ENCODE data around the gene PDE2A. TPM values are rescaled to one million over a fixed set of nuclear protein-coding genes. Genes with fewer than 3 reads are reported as not detected.

The PDE2A gene
- total RNA-seq, 1 donor from 2014 or later, result 3.0 TPM

DNA sequence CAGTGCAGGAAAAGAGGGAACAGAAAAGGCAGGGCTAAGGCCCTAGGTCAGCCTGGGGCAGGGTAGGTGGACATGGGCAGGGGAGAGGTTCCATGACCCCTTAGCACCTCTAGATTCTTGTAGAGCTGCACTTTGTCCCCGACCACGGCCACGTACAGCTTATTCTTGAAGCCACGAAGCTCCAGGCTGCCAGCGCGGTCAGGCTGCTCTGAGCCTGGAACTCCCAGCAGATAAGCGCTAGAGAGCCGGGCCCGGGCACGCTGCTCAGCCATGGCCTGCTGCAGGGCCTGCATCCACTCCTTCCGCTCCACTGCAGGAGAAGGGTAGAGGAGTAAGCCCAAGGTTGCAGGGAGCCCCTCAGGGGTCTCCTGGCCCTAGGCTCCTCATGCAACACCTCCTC lies 36.1 kb upstream of the PDE2A start:
- no peaks in the 10 kb centered on the region for H3K9me3 Mint-ChIP-seq
- no peak overlapping the region for H3K27ac Mint-ChIP-seq (ENCODE audit: unreplicated experiment)
- H3K4me1 Mint-ChIP-seq, result peaks cover 24% of the 10 kb centered on the region
- H3K27me3 Mint-ChIP-seq (ENCODE audit: low read depth), result no peaks in the 10 kb centered on the region
- DNase-seq (ENCODE audit: low read depth, low spot score), result no peak
- TF ChIP-seq, protein P1, sequence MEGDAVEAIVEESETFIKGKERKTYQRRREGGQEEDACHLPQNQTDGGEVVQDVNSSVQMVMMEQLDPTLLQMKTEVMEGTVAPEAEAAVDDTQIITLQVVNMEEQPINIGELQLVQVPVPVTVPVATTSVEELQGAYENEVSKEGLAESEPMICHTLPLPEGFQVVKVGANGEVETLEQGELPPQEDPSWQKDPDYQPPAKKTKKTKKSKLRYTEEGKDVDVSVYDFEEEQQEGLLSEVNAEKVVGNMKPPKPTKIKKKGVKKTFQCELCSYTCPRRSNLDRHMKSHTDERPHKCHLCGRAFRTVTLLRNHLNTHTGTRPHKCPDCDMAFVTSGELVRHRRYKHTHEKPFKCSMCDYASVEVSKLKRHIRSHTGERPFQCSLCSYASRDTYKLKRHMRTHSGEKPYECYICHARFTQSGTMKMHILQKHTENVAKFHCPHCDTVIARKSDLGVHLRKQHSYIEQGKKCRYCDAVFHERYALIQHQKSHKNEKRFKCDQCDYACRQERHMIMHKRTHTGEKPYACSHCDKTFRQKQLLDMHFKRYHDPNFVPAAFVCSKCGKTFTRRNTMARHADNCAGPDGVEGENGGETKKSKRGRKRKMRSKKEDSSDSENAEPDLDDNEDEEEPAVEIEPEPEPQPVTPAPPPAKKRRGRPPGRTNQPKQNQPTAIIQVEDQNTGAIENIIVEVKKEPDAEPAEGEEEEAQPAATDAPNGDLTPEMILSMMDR (conservative IDR thresholded peaks at IDR 0.05), result no peak
- no peak overlapping the region for H3K4me3 Mint-ChIP-seq
- H3K36me3 Mint-ChIP-seq (ENCODE audit: low read depth), result no peaks in the 10 kb centered on the region

DNA sequence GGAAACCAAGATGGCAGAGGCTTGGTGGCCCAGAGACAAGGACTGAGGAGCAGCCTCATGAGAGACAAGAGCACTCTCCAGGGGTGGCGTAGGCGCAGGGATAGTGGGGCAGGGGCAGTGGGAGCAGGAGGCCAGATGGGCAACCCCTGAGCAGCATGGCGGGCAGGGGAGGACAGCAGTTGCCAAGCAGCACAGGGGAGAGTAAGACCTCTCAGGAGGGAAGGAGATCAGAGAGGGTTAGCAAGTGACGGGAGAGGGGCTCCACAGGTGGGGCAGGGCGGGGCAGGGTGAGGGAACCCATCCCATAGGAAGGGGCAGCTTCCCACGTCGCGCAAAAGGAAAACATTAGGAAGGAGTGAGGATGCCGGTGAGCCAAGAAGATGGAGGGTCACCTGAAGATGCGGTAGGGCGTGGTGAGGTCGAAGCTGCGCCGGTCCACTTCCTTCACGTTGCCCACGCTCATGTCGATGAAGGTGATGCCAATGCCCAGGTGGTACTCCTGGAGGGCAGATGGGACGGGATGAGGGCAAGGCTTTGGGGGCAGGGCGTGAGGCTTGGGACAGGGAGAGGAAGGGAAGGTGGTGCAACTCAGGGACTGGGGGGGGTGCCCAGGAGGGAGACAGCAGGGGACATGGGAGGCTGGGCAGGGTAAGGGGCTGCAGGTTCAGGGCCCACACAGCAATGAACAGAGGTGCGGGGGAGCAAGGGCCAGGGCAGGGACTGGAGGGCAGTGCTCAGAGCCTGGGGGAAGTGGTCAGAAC lies 35.4 kb upstream of the PDE2A start:
- H3K36me3 Mint-ChIP-seq (ENCODE audit: low read depth), result no peaks in the 10 kb centered on the region
- DNase-seq (ENCODE audit: low read depth, low spot score), result no peak
- no peaks in the 10 kb centered on the region for H3K9me3 Mint-ChIP-seq
- no peaks in the 10 kb centered on the region for H3K27me3 Mint-ChIP-seq (ENCODE audit: low read depth)
- TF ChIP-seq, protein P1 (conservative IDR thresholded peaks at IDR 0.05), result no peak
- no peak overlapping the region for H3K4me3 Mint-ChIP-seq
- H3K27ac Mint-ChIP-seq (ENCODE audit: unreplicated experiment), result peak overlapping the region; percentile 81
- H3K4me1 Mint-ChIP-seq, result peaks cover 26% of the 10 kb centered on the region

DNA sequence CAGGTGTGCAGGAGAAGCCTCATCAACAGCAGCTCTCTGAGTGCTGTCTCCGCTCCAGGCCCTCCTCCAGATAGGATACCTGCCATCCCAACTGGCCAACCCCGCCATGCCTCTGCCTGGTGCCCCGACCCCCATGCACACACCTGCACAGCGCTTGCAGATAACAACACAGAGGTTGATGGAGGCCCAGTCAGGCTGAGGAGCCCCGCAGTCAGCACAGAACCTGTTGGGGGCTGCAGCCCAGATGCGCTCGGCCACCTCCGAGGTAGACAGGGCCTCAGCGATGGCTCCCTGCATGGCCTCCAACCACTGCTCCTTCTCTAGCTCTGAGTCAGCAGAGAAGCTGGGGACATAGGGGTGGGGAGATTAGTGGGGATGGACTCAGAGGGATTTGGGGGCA lies 32.8 kb upstream of the PDE2A start:
- Mint-ChIP-seq H3K4me3 (no peak overlapping the region), H3K27me3 (ENCODE audit: low read depth) (no peaks in the 10 kb centered on the region), H3K27ac (ENCODE audit: unreplicated experiment) (no peak overlapping the region), H3K4me1 (peaks cover 12% of the 10 kb centered on the region), H3K36me3 (ENCODE audit: low read depth) (no peaks in the 10 kb centered on the region), H3K9me3 (no peaks in the 10 kb centered on the region)
- DNase-seq (ENCODE audit: low read depth, low spot score), result no peak
- TF ChIP-seq, protein P1 (conservative IDR thresholded peaks at IDR 0.05), result no peak

DNA sequence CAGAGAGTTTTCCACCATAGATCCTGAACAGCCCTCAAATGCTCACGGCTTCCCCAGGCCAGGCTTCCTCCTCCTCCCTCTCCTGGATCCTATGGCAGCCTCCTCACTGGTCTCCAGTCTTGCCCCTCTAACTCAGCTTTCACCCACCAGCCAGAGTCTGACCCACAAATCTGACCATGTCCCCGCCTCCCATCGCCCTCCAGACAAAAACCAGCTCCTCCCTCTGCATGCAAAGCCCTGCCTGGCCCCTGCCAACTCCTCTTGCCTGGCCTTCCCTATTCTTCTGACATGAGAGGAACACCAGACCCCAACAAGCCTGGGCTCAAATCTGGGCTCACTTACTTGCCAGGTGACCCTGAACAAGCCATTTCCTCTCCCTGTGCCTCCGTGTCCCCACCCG lies 32.4 kb upstream of the PDE2A start:
- Mint-ChIP-seq H3K36me3 (ENCODE audit: low read depth) (no peaks in the 10 kb centered on the region), H3K4me1 (peaks cover 12% of the 10 kb centered on the region), H3K9me3 (no peaks in the 10 kb centered on the region), H3K27ac (ENCODE audit: unreplicated experiment) (peak overlapping the region; percentile 88), H3K27me3 (ENCODE audit: low read depth) (no peaks in the 10 kb centered on the region), H3K4me3 (no peak overlapping the region)
- TF ChIP-seq, protein P1 (conservative IDR thresholded peaks at IDR 0.05), result no peak
- no peak for DNase-seq (ENCODE audit: low read depth, low spot score)

DNA sequence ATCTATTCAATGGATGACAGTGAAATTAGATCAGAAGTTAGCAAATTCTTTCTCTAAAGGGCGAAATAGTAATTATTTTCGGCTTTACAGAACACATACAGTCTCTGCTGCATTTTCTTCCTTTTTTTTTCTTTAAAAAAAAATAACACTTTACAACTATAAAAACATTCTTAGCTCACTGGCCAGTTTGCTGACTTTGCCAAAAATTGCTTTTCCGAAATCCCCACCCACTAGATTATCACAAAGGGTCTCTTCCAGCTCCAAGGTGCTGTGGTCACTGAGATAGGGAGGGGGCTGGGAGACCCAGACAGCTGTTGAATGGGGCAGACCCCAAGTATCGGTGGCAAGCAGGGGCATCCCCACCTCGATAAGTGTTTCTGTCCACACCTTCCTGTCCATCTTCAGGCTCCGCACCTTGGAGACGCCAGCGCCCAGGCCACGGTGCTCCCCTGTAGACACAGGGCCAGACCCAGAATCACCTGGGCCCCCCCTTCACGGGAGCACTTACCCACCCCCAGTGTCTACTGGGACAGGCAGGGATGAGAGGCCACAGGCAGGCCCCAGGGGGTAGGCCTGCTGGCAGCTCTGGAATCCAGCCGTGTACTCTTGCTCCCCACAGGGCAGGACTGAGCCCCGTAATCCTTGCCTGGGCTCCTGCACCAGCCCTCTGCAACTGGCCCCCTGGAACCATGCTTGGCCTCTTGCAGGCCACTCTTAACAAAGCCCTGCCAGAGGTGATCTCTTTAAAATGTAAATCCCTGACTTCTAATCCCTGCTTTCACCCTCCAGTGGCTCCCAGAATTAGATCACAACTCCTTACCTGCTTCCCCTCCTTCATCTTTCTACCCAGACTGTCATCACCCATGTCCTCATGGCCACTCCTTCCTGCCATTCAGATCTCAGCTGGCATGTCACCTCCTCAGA lies 31.5 kb upstream of the PDE2A start:
- H3K4me1 Mint-ChIP-seq, result peaks cover 12% of the 10 kb centered on the region

More for the DNA sequence above, 31.5 kb upstream of the PDE2A start:
- Mint-ChIP-seq H3K27ac (ENCODE audit: unreplicated experiment) (peak overlapping the region; percentile 88), H3K9me3 (no peaks in the 10 kb centered on the region), H3K4me3 (no peak overlapping the region), H3K27me3 (ENCODE audit: low read depth) (no peaks in the 10 kb centered on the region), H3K36me3 (ENCODE audit: low read depth) (no peaks in the 10 kb centered on the region)
- TF ChIP-seq, protein P1 (conservative IDR thresholded peaks at IDR 0.05), result no peak
- no peak for DNase-seq (ENCODE audit: low read depth, low spot score)
